ENCODE results near the gene DNAH17. TPM values are rescaled to one million over a fixed set of nuclear protein-coding genes. Genes with fewer than 3 reads are reported as not detected.

Gene DNAH17
- total RNA-seq, 1 experiment from 2014 or later: 0.13 TPM

DNA sequence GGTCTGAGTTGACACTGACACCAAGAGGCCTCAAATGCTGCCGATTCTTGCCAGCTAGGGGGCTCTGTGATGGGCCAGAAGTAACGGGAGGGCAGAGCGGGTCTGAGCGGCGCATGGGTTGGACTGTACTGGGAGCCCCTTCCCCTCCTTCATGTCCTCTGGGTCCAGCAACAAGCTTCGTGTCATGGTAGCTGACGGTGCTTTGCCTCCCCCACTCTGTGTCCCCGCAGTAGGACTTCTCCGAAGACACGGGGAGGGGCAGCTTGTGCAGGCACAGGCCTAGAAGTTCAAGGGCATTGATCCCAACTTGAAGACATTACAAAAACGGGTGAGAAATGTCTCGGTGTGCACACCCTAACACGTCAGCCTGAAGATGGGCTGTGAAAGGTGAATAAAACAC is 39.8 kb upstream of the DNAH17 start:
- no peak overlapping the region for H3K14ac ChIP-seq (ENCODE audit: insufficient read depth, low read length)
- H3K4me3 Mint-ChIP-seq: no peak overlapping the region
- no peaks in the 10 kb centered on the region for H3K4me1 ChIP-seq (ENCODE audit: insufficient read depth, low read length)
- no peak overlapping the region for H4K91ac ChIP-seq (ENCODE audit: insufficient read length, low read depth, low read length)
- no peak for DNase-seq
- no peak overlapping the region for H2AK5ac ChIP-seq (ENCODE audit: insufficient read length, low read length)
- H3K4ac ChIP-seq (ENCODE audit: low read depth, low read length): no peak overlapping the region
- no peak overlapping the region for H3K4me2 ChIP-seq (ENCODE audit: insufficient read depth, insufficient read length, low read length)
- WGBS (ENCODE audit: extremely low coverage, insufficient read length, low lambda C conversion rate): no CpG with 5 or more reads among the region's 13 CpGs
- no peak overlapping the region for H2BK15ac ChIP-seq (ENCODE audit: low read depth, low read length)
- H3K27ac ChIP-seq (ENCODE audit: insufficient read length, low read depth, low read length): no peak overlapping the region
- no peak overlapping the region for H3K56ac ChIP-seq (ENCODE audit: insufficient read length, low read depth, low read length)
- H4K5ac ChIP-seq (ENCODE audit: insufficient read length, low read depth, low read length): no peak overlapping the region
- H3K23me2 ChIP-seq (ENCODE audit: insufficient read length, low read depth, low read length, poor library complexity, severe bottlenecking): no peaks in the 10 kb centered on the region
- peaks cover 6 to 11% of the 10 kb centered on the region in 2 experiments; a peak in 4 of 5 replicates for H3K9me3 Mint-ChIP-seq
- H3K27me3 Mint-ChIP-seq (ENCODE audit: low read depth): peaks cover 15% of the 10 kb centered on the region
- H4K8ac ChIP-seq (replicated peaks; ENCODE audit: insufficient read length, low read depth, low read length): no peak overlapping the region
- H2AFZ ChIP-seq (ENCODE audit: low read length): no peak overlapping the region
- no peak overlapping the region for H3K27ac Mint-ChIP-seq
- TF ChIP-seq, protein P1, sequence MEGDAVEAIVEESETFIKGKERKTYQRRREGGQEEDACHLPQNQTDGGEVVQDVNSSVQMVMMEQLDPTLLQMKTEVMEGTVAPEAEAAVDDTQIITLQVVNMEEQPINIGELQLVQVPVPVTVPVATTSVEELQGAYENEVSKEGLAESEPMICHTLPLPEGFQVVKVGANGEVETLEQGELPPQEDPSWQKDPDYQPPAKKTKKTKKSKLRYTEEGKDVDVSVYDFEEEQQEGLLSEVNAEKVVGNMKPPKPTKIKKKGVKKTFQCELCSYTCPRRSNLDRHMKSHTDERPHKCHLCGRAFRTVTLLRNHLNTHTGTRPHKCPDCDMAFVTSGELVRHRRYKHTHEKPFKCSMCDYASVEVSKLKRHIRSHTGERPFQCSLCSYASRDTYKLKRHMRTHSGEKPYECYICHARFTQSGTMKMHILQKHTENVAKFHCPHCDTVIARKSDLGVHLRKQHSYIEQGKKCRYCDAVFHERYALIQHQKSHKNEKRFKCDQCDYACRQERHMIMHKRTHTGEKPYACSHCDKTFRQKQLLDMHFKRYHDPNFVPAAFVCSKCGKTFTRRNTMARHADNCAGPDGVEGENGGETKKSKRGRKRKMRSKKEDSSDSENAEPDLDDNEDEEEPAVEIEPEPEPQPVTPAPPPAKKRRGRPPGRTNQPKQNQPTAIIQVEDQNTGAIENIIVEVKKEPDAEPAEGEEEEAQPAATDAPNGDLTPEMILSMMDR (conservative IDR thresholded peaks at IDR 0.05): no peak
- no peaks in the 10 kb centered on the region for H4K20me1 ChIP-seq (ENCODE audit: control insufficient read depth, insufficient read depth, insufficient read length)
- no peak overlapping the region for H2BK120ac ChIP-seq (ENCODE audit: low read depth, low read length, poor library complexity, severe bottlenecking)
- H3K4me1 Mint-ChIP-seq: no peaks in the 10 kb centered on the region
- H3K9ac ChIP-seq (ENCODE audit: extremely low read depth, insufficient read length, low read length): no peak overlapping the region
- H2BK5ac ChIP-seq (ENCODE audit: insufficient read length, low read length): no peak overlapping the region
- H3K23ac ChIP-seq (ENCODE audit: insufficient read length, low read depth, low read length): no peak overlapping the region
- H3K27me3 ChIP-seq (ENCODE audit: insufficient read depth, low read length): no peaks in the 10 kb centered on the region
- H3K79me1 ChIP-seq (ENCODE audit: insufficient read depth, low read depth, low read length, poor library complexity, severe bottlenecking): no peaks in the 10 kb centered on the region
- H3K36me3 Mint-ChIP-seq (ENCODE audit: insufficient read depth in 1 of 3, low read depth in 3 of 3): 0 out of 7 replicates have a peak, but pooled peaks cover 0 to 5% (median 0%) of the 10 kb centered on the region in 3 experiments
- H3K9me3 ChIP-seq (ENCODE audit: control insufficient read depth, low read depth, low read length): no peaks in the 10 kb centered on the region
- H2BK20ac ChIP-seq (ENCODE audit: low read depth, low read length, poor library complexity, severe bottlenecking): no peak overlapping the region
- H3K79me2 ChIP-seq (ENCODE audit: insufficient read depth, low read length): no peaks in the 10 kb centered on the region
- H3K18ac ChIP-seq (ENCODE audit: insufficient read length, low read depth, low read length): no peak overlapping the region
- H2BK12ac ChIP-seq (ENCODE audit: insufficient read length, low read depth, low read length): no peak overlapping the region
- H3T11ph ChIP-seq (ENCODE audit: low read length): no peak overlapping the region

Data from H9 (cell line).